HepG2 (cell line): ENCODE results near the gene REPIN1. TPM values are rescaled to one million over a fixed set of nuclear protein-coding genes. Genes with fewer than 3 reads are reported as not detected.

Experiments used
- AHR ChIP-seq: IDR thresholded peaks from 2 replicates; pipeline ENCODE4 v1.6.1; 2018; ENCODE audit warnings: missing genetic modification reagents, missing compliant biosample characterization
- BCL6 ChIP-seq: IDR thresholded peaks from 2 replicates; pipeline ENCODE4 v1.6.1; 2016; ENCODE audit warnings: missing genetic modification reagents, missing compliant biosample characterization
- BHLHE40 ChIP-seq: IDR thresholded peaks from 2 replicates; pipeline ENCODE4 v1.6.1; 2011; ENCODE audit warnings: low read length, improper control_type of control experiment
- CENPT ChIP-seq: sonication (generic); formaldehyde crosslinking; IDR thresholded peaks from 2 replicates; pipeline ENCODE4 v1.8.0; 2022; ENCODE audit warnings: low read depth, mild to moderate bottlenecking, moderate library complexity, missing genetic modification reagents
- DNMT3B ChIP-seq: conservative IDR thresholded peaks from 2 replicates; pipeline ENCODE4 v1.6.1; 2016; ENCODE audit warnings: missing biosample characterization, control low read depth
- ELF4 ChIP-seq: sonication (generic); formaldehyde crosslinking; IDR thresholded peaks from 2 replicates; pipeline ENCODE4 v1.5.0; 2020; ENCODE audit warnings: missing genetic modification reagents, mild to moderate bottlenecking, moderate library complexity, borderline replicate concordance
- HNF4G ChIP-seq, 2 experiments: sonication (generic) in 1 of 2; formaldehyde crosslinking in 1 of 2; IDR thresholded peaks; 2 replicates each; pipeline versions ENCODE4 v1.4.0 to v1.6.1; 2011 to 2020; ENCODE audit warnings: borderline replicate concordance in 2 of 2, low read depth in 2 of 2, mild to moderate bottlenecking in 2 of 2, low read length in 1 of 2, missing genetic modification reagents in 1 of 2, moderate library complexity in 1 of 2
- KDM2A ChIP-seq: sonication (generic); formaldehyde crosslinking; IDR thresholded peaks from 2 replicates; pipeline ENCODE4 v1.4.0; 2020; ENCODE audit warnings: low read depth, missing genetic modification reagents, borderline replicate concordance
- SMARCC2 ChIP-seq: fragments of 450-650 bp; IDR thresholded peaks from 2 replicates; pipeline ENCODE4 v1.6.1; 2017; ENCODE audit warnings: antibody characterized with exemption, mild to moderate bottlenecking
- SMC3 ChIP-seq: IDR thresholded peaks from 2 replicates; pipeline ENCODE4 v1.6.1; 2011; ENCODE audit warnings: low read length, improper control_type of control experiment
- STAT5B ChIP-seq: sonication (generic); formaldehyde crosslinking; IDR thresholded peaks from 2 replicates; pipeline ENCODE4 v1.4.0; 2020; ENCODE audit warnings: missing genetic modification reagents
- STAT6 ChIP-seq: sonication (generic); formaldehyde crosslinking; IDR thresholded peaks from 2 replicates; pipeline ENCODE4 v1.4.0; 2020; ENCODE audit warnings: missing genetic modification reagents, mild to moderate bottlenecking, borderline replicate concordance
- TBP ChIP-seq: sonication (generic); formaldehyde crosslinking; IDR thresholded peaks from 2 replicates; pipeline ENCODE4 v1.5.0; 2020; ENCODE audit warnings: missing genetic modification reagents
- TBX3 ChIP-seq: fragments of 450-650 bp; IDR thresholded peaks from 2 replicates; pipeline ENCODE4 v1.6.1; 2017; ENCODE audit warnings: antibody characterized with exemption, mild to moderate bottlenecking, inconsistent platforms, borderline replicate concordance
- TFE3 ChIP-seq: IDR thresholded peaks from 2 replicates; pipeline ENCODE4 v1.6.1; 2016
- WIZ ChIP-seq: sonication (generic); formaldehyde crosslinking; IDR thresholded peaks from 2 replicates; pipeline ENCODE4 v1.5.1; 2020; ENCODE audit warnings: mild to moderate bottlenecking, missing genetic modification reagents
- ZNF180 ChIP-seq: sonication (generic); formaldehyde crosslinking; IDR thresholded peaks from 2 replicates; pipeline ENCODE4 v1.4.0; 2020; ENCODE audit warnings: low read depth, missing genetic modification reagents, borderline replicate concordance
- ZNF660 ChIP-seq: sonication (generic); formaldehyde crosslinking; IDR thresholded peaks from 2 replicates; pipeline ENCODE4 v1.5.1; 2020; ENCODE audit warnings: mild to moderate bottlenecking, low read depth, missing genetic modification reagents, borderline replicate concordance
- ZNF841 ChIP-seq: sonication (generic); formaldehyde crosslinking; IDR thresholded peaks from 2 replicates; pipeline ENCODE4 v1.8.1; 2023; ENCODE audit warnings: missing genetic modification reagents, borderline replicate concordance
- ZSCAN31 ChIP-seq: sonication (generic); formaldehyde crosslinking; IDR thresholded peaks from 2 replicates; pipeline ENCODE4 v1.5.0; 2020; ENCODE audit warnings: low read depth, mild to moderate bottlenecking, missing genetic modification reagents
- polyA plus RNA-seq, 8 experiments: library from polyadenylated mRNA; depleted of rRNA in 3 of 8; stranded (reverse) in 7 of 8; unstranded in 1 of 8; fragments of >200 nt; fragmentation: Illumina TruSeq in 4 of 8; extraction: Trizol in 4 of 8; gene quantifications; 2 replicates each; pipeline versions ENCODE4 v1.2.1 to v1.2.3, GENCODE V29; 2011 to 2016; ENCODE audit warnings: low read depth in 4 of 8, missing spikeins in 1 of 8, mixed read lengths in 1 of 8; ENCODE audit not compliant: insufficient read depth in 1 of 8
- total RNA-seq, 5 experiments: library from RNA; depleted of rRNA; stranded (reverse); fragments of >200 nt; fragmentation: Illumina TruSeq; extraction: Trizol; gene quantifications; 2 replicates each; pipeline ENCODE4 v1.2.3, GENCODE V29; 2016; ENCODE audit warnings: low read depth in 1 of 5
- TF ChIP-seq, protein P1 (sequence below): sonication (generic); formaldehyde crosslinking; IDR thresholded peaks from 2 replicates; pipeline ENCODE4 v1.4.0; 2020; ENCODE audit warnings: missing genetic modification reagents
- TF ChIP-seq, protein P2 (sequence below): sonication (generic); formaldehyde crosslinking; IDR thresholded peaks from 2 replicates; pipeline ENCODE4 v1.4.0; 2020; ENCODE audit warnings: missing genetic modification reagents

Gene REPIN1
- total and polyA plus RNA-seq, 2 of the 13 experiments (the other 11 are each of a cell fraction or from before 2014, with no cell fraction given) = 69.9 to 108 TPM

DNA sequence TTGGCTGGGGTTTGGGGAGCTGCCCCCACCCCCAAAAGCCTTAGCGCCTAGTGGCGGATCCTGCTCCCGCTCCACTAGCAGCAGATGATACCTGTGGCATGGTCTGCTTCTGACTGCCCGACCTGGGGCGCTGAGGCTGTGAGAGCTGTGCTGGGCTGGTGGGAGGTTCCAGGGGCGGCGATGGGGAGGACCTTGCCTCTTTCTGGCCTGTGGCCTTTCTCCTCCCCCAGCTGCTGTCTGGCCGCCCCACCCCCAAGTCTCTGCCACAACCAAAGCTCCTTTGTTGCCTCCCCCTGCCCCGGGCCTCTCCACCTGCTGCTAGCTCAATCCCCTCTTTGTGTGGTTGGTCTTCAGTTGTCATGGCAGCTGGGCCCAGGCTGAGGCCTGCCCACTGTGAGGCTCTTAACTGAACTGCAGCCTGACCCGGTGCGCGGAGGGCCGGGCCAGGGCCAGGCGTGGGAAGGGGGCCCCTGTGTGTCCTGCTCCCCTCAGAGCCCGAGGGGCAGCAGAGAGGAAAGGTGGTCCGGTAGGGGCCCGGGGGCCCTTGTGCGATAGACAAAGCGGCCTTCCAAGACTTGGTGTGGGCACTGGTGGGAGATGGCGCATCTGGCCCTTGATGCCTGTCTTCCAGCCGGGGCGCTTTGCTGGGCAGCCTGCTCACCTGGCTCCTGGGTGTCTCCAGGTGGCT lies 15.2 kb downstream of the REPIN1 start (continued):
- TF ChIP-seq ZNF660 (CRISPR knock-in tag) (no peak), STAT6 (CRISPR knock-in tag) (no peak), ELF4 (CRISPR knock-in tag) (no peak; the same call in 1 of the 2 replicates), BCL6 (CRISPR knock-in tag) (0 out of 2 replicates have a peak, but pooled peaks have one; percentile 45), STAT5B (no peak), SMARCC2 (no peak), AHR (no peak), KDM2A (peak; percentile 63; the same call in 1 of the 2 replicates), TBP (no peak), ZSCAN31 (CRISPR knock-in tag) (peak; percentile 68; the same call in 1 of the 2 replicates), TBX3 (0 out of 2 replicates have a peak, but pooled peaks have one; percentile 10), WIZ (CRISPR knock-in tag) (no peak), ZNF180 (no peak), HNF4G (IDR thresholded peaks at IDR 0.05; ENCODE audit: borderline replicate concordance, low read depth, low read length) (peak; percentile 59; the same call in 1 of the 2 replicates), HNF4G (CRISPR knock-in tag; IDR thresholded peaks at IDR 0.05; ENCODE audit: borderline replicate concordance, low read depth) (no peak), CENPT (CRISPR knock-in tag) (no peak), BHLHE40 (peak; percentile 36; the same call in 1 of the 2 replicates), DNMT3B (CRISPR knock-in tag) (no peak; the same call in 1 of the 2 replicates), ZNF841 (no peak), TFE3 (no peak), SMC3 (no peak)
- TF ChIP-seq, protein P1, sequence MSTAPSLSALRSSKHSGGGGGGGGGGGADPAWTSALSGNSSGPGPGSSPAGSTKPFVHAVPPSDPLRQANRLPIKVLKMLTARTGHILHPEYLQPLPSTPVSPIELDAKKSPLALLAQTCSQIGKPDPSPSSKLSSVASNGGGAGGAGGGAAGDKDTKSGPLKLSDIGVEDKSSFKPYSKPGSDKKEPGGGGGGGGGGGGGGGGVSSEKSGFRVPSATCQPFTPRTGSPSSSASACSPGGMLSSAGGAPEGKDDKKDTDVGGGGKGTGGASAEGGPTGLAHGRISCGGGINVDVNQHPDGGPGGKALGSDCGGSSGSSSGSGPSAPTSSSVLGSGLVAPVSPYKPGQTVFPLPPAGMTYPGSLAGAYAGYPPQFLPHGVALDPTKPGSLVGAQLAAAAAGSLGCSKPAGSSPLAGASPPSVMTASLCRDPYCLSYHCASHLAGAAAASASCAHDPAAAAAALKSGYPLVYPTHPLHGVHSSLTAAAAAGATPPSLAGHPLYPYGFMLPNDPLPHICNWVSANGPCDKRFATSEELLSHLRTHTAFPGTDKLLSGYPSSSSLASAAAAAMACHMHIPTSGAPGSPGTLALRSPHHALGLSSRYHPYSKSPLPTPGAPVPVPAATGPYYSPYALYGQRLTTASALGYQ (CRISPR knock-in tag) = peak; percentile 52; the same call in 1 of the 2 replicates
- TF ChIP-seq, protein P2, sequence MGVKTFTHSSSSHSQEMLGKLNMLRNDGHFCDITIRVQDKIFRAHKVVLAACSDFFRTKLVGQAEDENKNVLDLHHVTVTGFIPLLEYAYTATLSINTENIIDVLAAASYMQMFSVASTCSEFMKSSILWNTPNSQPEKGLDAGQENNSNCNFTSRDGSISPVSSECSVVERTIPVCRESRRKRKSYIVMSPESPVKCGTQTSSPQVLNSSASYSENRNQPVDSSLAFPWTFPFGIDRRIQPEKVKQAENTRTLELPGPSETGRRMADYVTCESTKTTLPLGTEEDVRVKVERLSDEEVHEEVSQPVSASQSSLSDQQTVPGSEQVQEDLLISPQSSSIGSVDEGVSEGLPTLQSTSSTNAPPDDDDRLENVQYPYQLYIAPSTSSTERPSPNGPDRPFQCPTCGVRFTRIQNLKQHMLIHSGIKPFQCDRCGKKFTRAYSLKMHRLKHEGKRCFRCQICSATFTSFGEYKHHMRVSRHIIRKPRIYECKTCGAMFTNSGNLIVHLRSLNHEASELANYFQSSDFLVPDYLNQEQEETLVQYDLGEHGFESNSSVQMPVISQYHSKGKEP (CRISPR knock-in tag) = no peak; the same call in 1 of the 2 replicates
